ENCODE data around the gene IRGC.

GRCh38 chr19:43690444-43690843 lies 25.4 kb upstream of the IRGC start:
- TF ChIP-seq CTCF (conservative IDR thresholded peaks at IDR 0.05 in 1 of 2, IDR thresholded peaks at IDR 0.05 in 1 of 2; ENCODE audit: extremely low read depth in 1 of 2, insufficient read depth in 1 of 2, low read depth in 1 of 2, low read length in 2 of 2) (no peak), EZH2 (IDR thresholded peaks at IDR 0.05; ENCODE audit: borderline replicate concordance, low read length) (no peak)

Data from mammary epithelial cell (primary cell).